ENCODE results near the gene NCKAP5. TPM values are rescaled to one million over a fixed set of nuclear protein-coding genes. Genes with fewer than 3 reads are reported as not detected.

Gene NCKAP5
- total and polyA plus RNA-seq, 2 of the 8 experiments (the other 6 are each of a cell fraction or from before 2014, with no cell fraction given), result 0.27 to 0.86 TPM

DNA sequence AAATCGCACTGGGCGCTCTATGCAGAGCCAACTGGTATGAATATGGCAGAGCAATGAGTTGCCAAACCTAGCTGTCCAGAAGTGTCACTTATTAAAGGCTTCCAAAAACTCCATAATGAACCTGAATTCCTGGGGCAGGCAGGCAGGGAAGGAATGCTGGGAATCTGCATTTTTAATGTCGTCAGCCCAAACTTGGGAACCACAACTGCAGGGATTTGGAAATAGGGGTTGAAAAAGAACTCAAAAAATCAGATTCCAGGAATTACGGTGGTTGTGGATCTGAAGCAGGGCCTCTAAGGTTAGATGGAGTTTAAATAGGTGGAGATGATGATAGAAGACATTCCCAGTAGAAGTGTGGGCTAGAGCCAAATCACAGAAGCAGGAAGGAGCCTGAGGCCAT is 15.0 kb downstream of the NCKAP5 start:
- Histone ChIP-seq H3K23me2 (ENCODE audit: low read depth, low read length) (no peaks in the 10 kb centered on the region), H2BK15ac (ENCODE audit: low read length) (no peak overlapping the region), H3K27ac (ENCODE audit: low read depth, low read length) (no peak overlapping the region), H3K4ac (replicated peaks; ENCODE audit: insufficient read length, low read depth, low read length) (no peak overlapping the region), H3K18ac (ENCODE audit: extremely low read depth, low read length) (no peak overlapping the region), H3K79me1 (ENCODE audit: low read depth, low read length) (no peaks in the 10 kb centered on the region), H4K91ac (replicated peaks; ENCODE audit: insufficient read length, low read length) (no peak overlapping the region), H2BK20ac (ENCODE audit: low read length) (no peak overlapping the region), H2AFZ (ENCODE audit: low read length) (no peak overlapping the region), H3K4me2 (ENCODE audit: insufficient read depth in 1 of 2, low read depth in 2 of 2, low read length in 2 of 2) (no peak overlapping the region), H3K27me3 (replicated peaks in 1 of 4; ENCODE audit: control insufficient read depth in 3 of 4, extremely low read depth in 1 of 4, insufficient read depth in 3 of 4, low read length in 3 of 4) (no peaks in the 10 kb centered on the region), H4K5ac (ENCODE audit: insufficient read length, low read depth, low read length) (no peak overlapping the region), H2BK120ac (replicated peaks; ENCODE audit: low read depth, low read length) (no peak overlapping the region), H3K79me2 (ENCODE audit: control insufficient read depth in 1 of 2, insufficient read depth in 2 of 2, low read length in 2 of 2) (no peaks in the 10 kb centered on the region), H3K23ac (ENCODE audit: insufficient read length) (no peak overlapping the region), H2BK12ac (ENCODE audit: low read depth, low read length) (no peak overlapping the region), H2BK5ac (ENCODE audit: low read depth, low read length) (no peak overlapping the region), H4K20me1 (replicated peaks in 1 of 2; ENCODE audit: control insufficient read depth in 1 of 2, insufficient read depth in 2 of 2, low read length in 2 of 2) (no peaks in the 10 kb centered on the region), H3K36me3 (ENCODE audit: control insufficient read depth in 2 of 4, insufficient read depth in 4 of 4, low read length in 3 of 4) (no peaks in the 10 kb centered on the region), H3K4me3 (ENCODE audit: extremely low read depth in 1 of 4, insufficient read depth in 2 of 4, low read depth in 3 of 4, low read length in 4 of 4) (no peak overlapping the region), H3K4me1 (replicated peaks in 1 of 4; ENCODE audit: control insufficient read depth in 3 of 4, insufficient read depth in 4 of 4, low read length in 3 of 4) (no peaks in the 10 kb centered on the region), H3K9ac (replicated peaks in 1 of 4; ENCODE audit: extremely low read depth in 1 of 4, low read depth in 3 of 4, low read length in 3 of 4) (no peak overlapping the region), H2AK5ac (ENCODE audit: low read depth, low read length) (no peak overlapping the region), H3K9me3 (ENCODE audit: insufficient read depth in 2 of 2, low read depth in 1 of 2, low read length in 1 of 2) (no peaks in the 10 kb centered on the region), H3K56ac (replicated peaks; ENCODE audit: insufficient read length, low read depth, low read length) (no peak overlapping the region), H3K14ac (ENCODE audit: insufficient read length) (no peak overlapping the region), H4K8ac (ENCODE audit: extremely low read depth, insufficient read depth, low read length) (no peak overlapping the region)
- DNase-seq (ENCODE audit: low read depth in 1 of 2, low spot score in 2 of 2) (no peak), FAIRE-seq (no peak)
- WGBS, 2 experiments (ENCODE audit: extremely low coverage in 1 of 2, insufficient coverage in 1 of 2, insufficient read length in 1 of 2, insufficient replicate concordance in 2 of 2, low coverage in 1 of 2, low lambda C conversion rate in 2 of 2, missing lambda C conversion rate in 1 of 2), result 93% methylated on average over 4 of the region's 4 CpGs; no CpG with 5 or more reads in 1 of the 2 experiments
- CTCF ChIA-PET (ENCODE audit: partially characterized antibody), result interaction anchor here (2.9 kb wide), 1 partner anchor 34 kb away, joined by 14 read pairs; no protein-coding TSS in a partner anchor
- POLR2A ChIA-PET (ENCODE audit: partially characterized antibody), result no interaction called here
- TF ChIP-seq POLR2A (IDR thresholded peaks at IDR 0.05; ENCODE audit: control extremely low read depth in 1 of 2, low read depth in 2 of 2, low read length in 2 of 2) (no peak), EZH2 (IDR thresholded peaks at IDR 0.05; ENCODE audit: low read depth, low read length, severe bottlenecking) (no peak), CTBP2 (IDR thresholded peaks at IDR 0.05; ENCODE audit: borderline replicate concordance, insufficient read depth, insufficient read length, low read length) (no peak), RAD21 (IDR thresholded peaks at IDR 0.05 in 1 of 2, conservative IDR thresholded peaks at IDR 0.05 in 1 of 2; ENCODE audit: low read depth in 2 of 2, low read length in 2 of 2) (no peak), MAFK (IDR thresholded peaks at IDR 0.05; ENCODE audit: low read depth, low read length) (no peak), CBX5 (IDR thresholded peaks at IDR 0.05; ENCODE audit: low read depth, low read length) (no peak), RFX5 (IDR thresholded peaks at IDR 0.05; ENCODE audit: borderline replicate concordance, low read depth, low read length) (no peak), CHD1 (IDR thresholded peaks at IDR 0.05; ENCODE audit: low read depth, low read length) (no peak)
- TF ChIP-seq, protein P1, sequence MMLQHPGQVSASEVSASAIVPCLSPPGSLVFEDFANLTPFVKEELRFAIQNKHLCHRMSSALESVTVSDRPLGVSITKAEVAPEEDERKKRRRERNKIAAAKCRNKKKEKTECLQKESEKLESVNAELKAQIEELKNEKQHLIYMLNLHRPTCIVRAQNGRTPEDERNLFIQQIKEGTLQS (IDR thresholded peaks at IDR 0.05; ENCODE audit: insufficient read depth, low read depth, low read length), result no peak
- TF ChIP-seq, protein P2, sequence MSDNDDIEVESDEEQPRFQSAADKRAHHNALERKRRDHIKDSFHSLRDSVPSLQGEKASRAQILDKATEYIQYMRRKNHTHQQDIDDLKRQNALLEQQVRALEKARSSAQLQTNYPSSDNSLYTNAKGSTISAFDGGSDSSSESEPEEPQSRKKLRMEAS (IDR thresholded peaks at IDR 0.05), result no peak
- TF ChIP-seq, protein P3, sequence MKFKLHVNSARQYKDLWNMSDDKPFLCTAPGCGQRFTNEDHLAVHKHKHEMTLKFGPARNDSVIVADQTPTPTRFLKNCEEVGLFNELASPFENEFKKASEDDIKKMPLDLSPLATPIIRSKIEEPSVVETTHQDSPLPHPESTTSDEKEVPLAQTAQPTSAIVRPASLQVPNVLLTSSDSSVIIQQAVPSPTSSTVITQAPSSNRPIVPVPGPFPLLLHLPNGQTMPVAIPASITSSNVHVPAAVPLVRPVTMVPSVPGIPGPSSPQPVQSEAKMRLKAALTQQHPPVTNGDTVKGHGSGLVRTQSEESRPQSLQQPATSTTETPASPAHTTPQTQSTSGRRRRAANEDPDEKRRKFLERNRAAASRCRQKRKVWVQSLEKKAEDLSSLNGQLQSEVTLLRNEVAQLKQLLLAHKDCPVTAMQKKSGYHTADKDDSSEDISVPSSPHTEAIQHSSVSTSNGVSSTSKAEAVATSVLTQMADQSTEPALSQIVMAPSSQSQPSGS (IDR thresholded peaks at IDR 0.05; ENCODE audit: low read length), result no peak
